CD4-positive, alpha-beta T cell treated with Interleukin-4 for 1 hour (primary cell): ENCODE results near the gene NUFIP2.
A peak's percentile ranks its signal among the peaks of the same experiment; 100 is the strongest.
"Not testable (repeated sequence)": the region's sequence is repeated elsewhere in the genome, so short reads cannot be mapped to it uniquely, and the experiment has no call there.

Experiments
- DNase-seq, 2 donors: peaks; one replicate each; pipeline ENCODE4 v3.0.0-alpha.2; 2020 to 2022

Gene NUFIP2

DNA sequence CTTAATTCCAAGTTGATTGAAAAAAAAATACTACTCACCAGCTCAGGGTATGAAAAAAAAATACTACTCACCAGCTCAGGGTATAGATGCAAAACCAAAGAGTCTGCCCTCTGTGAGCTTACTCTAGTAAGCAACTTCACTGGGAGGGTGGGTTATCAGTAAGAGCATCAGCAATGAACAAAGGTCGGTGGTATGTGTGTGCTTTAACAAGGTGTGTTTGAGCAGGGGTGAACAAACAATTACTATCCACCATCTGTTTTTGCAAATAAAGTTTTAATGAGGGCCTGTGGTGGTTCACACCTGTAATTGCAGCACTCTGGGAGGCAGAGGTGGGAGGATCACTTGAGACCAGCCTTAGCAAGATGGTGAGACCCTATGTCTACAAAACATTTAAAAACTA is 20.0 kb downstream of the NUFIP2 start:
- no peak for DNase-seq

DNA sequence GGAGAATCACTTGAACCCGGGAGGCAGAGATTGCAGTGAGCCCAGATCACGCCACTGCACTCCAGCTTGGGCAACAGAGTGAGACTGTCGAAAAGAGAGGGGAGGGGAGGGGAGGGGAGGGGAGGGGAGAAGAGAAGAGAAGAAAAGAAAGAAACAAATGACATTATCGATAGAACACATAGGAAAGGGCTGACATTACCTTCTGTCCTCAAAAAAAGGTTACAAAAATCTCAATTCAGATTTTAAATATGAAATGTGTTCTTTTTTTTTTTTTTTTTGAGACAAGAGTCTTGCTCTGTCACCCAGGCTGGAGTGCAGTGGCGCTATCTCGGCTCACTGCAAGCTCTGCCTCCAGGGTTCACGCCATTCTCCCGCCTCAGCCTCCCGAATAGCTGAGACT is 22.0 kb downstream of the NUFIP2 start:
- not testable (repeated sequence) for DNase-seq

DNA sequence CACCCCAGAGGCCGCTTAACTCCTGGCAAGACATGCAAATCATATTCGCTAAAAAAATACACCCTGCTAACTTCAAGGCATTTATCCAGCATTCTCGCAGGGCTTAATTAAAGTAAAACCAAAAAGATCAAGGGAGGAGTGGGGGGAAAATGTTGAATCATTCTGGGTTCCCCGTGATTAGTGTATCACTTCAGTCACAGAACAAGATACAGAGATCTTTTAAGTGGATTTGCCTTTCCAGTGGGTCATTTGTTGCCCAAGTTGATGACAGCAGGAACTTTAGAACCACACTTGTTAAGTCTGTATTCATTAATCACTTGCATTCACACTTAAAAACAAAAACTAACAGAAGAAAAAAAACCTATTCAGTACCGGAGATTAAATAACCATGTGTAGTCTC is 30.0 kb downstream of the NUFIP2 start:
- no peak for DNase-seq

DNA sequence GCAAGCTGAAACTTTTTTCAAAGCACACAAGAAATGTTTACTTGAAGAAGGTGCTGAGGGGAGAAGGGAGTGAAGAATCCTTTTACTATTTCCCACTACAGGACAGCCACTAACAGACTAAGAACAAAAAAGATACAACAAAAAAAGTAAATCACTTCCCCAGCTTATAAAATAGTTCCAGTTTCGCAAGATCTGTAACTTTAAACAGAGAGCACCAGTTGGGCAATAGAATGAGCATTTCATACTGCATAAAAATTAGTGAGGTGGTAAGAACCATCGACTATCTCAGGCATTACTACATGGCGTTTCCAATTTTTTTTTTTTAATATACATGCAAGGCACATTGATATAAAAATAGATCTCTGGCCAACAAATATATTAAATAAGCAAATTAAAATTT is 36.2 kb downstream of the NUFIP2 start:
- no peak for DNase-seq

DNA sequence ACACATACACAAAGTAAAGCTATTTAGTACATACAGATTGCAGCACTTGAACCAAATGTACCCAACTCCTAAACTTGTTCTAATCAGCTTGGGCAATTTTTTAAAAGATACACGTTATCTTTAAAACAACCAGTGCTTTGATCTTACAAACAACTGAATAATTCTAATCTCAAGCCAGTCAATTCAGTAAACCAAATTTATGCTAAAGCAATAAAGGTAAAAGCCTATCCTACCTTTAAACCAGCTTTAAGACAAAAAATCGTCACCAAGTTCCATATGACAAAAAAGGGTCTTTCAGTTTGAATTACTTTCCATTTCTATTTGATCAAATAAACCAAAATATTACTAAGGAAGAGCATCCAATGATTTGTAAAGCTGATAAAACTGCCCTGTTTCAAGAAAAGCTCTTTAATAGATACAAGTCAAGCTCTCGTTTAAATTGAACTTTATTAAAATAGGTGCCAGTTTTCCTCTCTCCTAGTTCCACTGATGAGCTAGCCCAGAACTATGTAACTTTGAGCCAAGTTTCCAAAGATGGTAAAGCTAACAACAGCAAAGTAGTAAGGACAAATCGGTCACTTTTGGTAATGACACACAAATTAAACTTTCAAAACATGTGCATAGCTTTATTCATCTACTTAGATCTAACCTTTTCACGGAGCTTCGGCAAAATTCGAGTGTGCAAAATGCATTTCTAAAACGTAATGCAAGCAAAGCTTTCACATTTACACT is 37.0 kb downstream of the NUFIP2 start:
- DNase-seq = no peak

DNA sequence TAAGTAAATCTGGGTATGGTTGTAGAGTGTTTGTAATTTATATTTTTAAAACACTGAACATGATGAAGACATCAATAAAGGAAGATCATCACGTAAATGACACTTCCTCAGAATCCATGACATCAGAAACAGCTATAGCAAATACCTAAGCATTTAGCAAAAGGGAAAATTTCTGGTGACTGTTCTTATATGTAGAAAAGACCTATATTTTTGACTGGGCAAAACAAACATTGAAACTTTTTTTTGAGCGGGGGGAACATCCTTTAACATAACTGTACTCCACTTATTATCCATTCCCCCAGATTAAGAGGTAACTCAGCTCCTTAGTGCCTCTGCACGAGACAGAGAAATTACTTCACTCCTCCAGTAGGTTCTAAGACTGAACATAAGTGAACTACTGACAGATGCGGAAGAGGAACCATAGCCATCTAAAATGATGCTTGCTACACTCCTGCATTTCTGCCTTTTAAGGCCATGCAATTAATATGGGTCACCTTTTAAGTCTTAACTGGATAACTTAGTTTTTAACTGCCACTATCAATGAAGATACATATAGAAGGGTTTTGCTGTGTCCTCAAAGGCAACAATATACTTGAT is 37.9 kb downstream of the NUFIP2 start:
- no peak for DNase-seq

DNA sequence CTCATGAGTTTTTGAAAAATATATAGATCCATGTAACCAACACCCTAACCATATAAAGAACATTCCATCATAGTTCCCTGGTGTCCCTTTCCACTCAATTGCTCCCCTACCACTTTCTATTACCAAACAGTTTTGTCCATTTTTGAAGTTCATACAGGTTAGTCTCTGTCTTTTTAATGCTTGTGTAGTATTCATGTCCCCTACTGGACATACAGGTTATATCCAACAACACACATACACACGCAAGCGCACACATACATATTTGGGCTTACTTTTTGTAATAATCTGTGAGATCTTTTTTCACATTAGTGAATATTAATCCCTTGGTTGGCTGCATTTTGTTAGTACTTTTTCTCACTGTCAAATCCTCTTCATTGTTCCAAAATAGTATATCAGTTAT is 40.9 kb downstream of the NUFIP2 start:
- DNase-seq = no peak

DNA sequence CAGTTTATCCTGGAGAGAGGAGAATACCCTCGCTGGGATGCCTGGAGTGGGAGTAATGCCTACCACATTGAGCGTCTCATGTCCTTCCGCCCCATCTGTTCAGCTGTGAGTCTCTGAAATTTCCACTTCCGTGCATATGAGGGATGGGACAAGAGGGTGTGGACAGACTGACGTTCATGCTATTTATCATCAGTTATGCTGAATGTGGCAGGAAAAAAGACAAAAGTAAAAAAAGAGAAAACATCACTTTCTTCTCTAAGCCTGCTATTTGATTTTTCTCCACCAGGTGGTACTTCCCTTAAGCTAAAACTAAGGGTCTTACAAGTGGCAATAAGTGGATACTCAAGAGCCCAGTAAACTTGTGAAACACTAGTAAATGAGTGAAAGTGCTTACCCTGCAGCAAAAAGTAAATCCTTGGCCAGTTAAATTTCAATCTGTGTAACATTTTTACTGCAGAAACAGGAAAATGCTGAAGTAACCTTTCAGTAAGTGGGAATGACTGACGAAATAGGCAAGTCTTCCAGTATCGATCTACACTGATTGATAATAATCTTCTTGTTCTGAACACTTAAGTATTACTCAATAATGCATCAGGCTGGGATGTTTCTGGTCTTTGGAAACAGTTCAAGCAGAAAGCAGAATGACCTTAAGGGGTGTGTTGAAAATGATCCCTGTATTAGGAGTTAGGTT is 41.7 kb downstream of the NUFIP2 start:
- DNase-seq = peak in 1 of 2 donors; percentile 27

DNA sequence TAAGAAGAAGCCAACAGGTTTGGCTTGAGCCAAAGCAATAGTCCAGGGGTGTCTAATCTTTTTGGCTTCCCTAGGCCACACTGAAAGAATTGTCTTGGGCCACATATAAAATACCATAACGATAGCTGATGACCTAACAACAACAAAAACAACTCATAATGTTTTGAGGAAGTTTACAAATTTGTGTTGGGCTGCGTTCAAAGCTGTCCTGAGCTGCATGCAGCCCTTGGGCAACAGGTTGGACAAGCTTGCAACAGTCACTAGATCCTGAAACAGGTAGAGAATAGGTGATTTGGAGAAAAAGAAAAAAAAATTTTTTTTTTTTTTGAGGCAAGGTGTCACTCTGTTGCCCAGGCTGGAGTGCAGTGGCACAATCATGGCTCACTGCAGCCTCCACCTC is 42.8 kb downstream of the NUFIP2 start:
- no peak for DNase-seq

DNA sequence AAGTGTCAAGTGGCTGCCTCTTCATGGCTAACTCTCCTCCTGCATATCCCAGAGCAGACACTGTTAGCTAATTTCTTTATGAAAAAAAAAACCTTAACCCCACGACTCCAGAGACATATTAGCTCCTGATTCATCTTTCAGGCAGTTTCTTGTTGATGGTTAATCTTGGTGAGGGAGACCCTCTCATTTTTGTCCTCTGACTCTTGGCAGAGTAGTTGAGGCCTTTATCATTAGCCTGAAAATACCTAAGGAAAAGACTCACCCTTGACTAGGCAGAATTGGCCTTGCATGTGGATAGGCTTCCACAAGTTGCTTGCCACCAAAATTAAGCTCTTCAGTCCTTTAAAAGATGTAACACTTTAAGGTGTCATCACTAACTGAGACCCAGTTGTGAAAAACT is 43.3 kb downstream of the NUFIP2 start:
- no peak for DNase-seq

DNA sequence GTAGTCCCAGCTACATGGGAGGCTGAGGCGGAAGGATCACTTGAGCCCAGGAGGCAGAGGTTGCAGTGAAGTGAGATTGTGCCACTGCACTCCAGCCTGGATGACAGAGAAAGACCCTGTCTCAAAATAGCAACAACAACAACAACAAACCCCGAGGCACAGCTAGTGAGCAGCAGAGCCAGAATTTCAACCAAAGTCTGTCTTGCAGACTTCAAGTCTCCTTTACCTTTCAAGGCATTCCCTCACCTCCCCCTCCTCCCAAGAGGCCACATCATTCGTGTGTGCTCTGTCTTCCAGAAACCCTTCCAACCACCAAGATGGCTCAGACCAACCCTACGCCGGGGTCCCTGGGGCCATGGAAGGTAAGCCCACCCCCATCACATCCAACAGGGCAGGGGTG is 45.1 kb downstream of the NUFIP2 start:
- no peak for DNase-seq

DNA sequence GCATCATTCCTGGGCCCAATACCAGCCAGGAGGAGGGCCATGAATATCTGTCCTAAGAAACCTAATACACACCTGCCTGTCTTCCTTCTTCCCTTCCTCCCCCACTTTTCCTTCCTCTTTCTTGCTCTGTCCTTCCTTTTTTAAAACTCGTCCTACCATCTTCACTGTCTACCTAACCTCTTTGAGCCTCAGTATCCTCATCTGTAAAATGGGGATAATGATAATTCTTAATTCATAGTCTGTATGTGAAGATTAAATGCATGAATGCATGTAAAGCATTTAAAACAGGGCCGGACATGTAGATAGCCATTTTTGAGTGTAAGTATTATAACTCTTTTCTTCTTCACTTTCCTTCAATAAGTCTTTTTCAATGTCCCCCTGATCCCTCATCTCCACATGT is 46.7 kb downstream of the NUFIP2 start:
- no peak for DNase-seq

DNA sequence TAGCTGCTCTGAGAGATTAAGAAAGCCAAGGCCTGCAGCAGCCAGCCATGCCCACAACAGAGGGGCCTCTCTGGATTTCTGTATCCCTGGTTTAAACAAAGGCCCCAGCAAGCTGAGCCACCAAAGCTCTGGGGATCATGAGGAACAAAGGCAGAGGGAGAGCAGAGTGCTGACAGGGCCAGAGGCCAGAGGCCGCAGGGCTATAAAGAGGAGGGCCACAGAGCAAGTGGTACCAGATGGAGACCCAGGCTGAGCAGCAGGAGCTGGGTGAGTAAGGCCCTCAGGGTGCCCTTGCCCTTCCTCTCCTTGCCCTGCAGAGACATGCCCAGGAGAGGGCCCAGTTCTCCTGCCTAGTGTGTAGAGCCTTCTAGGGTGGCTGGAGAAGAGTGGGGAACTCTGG is 47.3 kb downstream of the NUFIP2 start, which contains the start of gene CRYBA1:
Gene CRYBA1 (plus strand): TSS at position 232 of the 400 bp plus-strand sequence. CDS start 5 bp downstream, at position 237.
- no peak for DNase-seq

DNA sequence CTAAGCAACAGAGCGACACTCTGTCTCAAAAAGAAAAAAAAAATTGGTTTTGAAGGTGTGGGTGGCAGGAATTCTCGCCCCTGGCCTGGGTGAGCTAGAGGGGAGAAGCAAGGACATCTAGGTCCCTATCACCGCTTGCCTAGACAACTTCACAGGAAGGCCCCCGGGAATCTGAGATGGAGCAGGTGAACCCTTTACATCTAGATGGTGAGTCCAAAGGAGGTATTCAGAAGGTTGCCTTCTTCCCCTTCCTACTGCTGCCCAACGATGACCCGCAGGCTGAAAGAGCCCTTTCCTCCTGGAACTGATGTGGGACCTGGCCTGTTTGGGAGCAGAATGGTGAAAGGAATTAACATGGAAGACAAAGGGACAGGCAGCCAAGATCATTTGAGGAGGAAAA is 48.5 kb downstream of the NUFIP2 start:
- no peak for DNase-seq

DNA sequence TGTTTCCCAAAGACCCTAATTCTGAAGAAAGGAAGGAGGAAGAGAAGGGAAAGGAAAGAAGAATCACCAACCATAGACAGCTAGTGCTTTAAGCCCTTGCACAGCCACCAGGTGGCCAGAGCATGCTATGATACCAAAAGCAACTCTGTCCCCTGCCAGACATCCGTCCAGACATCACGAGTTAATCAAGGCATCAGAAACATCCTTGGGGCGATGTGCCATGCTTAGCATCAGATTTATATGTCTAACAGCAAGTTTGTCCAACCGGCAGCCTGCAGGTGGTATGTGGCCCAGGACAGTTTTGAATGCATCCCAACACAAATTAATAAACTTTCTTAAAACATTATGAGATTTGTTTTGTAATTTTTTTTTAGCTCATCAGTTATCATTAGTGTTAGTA is 50.2 kb downstream of the NUFIP2 start:
- no peak for DNase-seq

DNA sequence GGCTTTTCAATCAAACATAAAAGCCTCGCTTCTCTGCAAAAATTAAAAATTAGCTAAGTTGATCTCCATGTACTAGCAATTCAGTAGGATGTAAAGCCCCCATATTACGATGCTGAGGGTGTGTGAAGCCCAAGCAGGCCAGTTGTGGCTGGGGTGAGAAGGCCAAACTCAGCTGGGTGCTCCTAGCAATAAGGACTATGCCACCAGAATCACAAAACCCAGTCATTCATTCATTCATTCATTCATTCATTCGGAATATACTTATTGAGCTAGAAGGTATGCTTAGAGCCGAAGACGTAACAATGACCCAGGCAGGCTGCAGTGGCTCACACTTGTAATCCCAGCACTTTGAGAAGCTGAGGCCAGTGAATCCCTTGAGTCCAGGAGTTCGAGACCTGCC is 51.2 kb downstream of the NUFIP2 start:
- no peak for DNase-seq

DNA sequence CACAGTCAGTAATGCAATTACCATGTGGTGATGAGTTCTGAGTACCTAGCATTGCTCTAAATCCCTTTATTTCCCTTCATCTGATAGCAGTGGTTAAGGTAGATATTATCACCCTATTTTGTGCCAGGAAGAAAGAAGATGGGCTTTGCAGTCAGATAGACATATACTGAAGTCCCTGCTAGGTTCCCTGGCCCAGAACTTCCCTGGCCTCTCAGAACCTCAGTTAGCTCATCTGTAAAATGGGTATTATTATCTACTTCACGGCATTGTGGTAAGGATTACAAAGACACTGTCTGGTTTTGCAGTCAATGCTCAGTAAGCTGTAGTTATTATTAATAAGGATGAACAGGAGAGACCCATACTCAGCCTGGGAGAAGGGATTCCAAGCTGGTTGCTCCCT is 51.9 kb downstream of the NUFIP2 start:
- DNase-seq = no peak

DNA sequence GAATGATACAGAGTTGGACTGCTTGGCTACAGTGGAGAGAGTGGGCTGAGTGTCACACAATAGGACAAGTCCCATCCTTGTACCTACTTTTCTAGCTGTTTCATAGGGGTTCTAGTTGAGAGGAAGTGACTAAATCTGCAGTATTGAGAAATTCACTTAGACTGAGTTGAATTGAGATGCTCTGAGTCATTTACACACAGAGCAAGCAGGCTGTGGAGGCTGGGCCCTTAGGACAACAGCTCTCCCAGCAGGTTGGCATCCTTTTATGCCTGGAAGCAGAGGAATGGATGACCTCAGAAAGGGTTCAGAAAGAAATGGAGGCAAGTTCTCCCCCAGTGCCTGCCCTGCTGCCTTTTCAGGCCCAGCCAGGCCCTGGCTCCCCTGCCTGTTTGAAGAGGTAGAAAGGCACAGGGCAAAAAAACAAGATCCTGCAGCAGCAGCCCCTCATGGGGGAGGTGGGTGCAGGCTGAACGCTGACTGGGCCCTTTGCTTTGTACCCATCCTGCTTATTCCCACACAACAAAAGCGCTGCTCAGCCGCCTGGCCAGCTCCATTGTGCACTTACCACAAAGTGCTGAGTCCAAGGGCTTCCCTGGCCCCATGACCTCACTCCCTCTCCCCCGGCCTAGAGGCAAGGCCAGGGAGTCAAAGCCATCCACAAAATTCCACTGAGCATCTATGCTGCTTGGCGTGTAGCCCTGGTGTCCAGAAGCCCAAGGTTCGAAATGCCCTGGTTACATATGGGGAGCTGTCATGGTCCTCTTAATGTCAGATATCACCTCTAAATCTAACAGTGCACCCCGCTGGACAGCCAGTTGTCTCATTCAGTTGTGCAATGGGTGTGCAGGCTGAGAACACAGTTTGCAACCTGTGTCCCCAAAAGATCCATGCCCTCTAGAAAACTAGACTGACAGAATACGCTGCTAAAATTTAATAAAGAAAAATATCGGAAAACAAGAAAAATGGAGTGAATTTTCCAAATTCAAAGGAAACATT is 52.7 kb downstream of the NUFIP2 start:
- peak in 1 of 2 donors; percentile 39 for DNase-seq

DNA sequence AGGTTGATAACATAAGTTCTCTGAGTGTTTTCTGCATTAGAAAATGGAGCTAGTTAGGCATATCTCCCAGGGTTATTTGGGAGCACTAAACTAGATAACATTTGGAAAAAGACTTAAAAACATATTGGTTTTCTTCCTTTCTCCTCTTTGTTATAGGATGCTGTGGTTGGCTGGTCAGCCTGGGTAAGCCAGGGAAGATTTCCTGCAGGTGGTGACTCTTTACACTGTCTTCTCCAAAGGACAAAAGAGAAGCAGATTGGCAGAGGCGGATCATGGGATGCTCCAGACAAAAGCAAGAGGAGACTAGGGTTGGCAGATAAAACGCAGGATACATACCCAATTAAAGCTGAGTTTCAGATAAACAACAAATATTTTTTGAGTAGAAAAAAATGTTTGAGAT is 53.5 kb downstream of the NUFIP2 start:
- no peak for DNase-seq

DNA sequence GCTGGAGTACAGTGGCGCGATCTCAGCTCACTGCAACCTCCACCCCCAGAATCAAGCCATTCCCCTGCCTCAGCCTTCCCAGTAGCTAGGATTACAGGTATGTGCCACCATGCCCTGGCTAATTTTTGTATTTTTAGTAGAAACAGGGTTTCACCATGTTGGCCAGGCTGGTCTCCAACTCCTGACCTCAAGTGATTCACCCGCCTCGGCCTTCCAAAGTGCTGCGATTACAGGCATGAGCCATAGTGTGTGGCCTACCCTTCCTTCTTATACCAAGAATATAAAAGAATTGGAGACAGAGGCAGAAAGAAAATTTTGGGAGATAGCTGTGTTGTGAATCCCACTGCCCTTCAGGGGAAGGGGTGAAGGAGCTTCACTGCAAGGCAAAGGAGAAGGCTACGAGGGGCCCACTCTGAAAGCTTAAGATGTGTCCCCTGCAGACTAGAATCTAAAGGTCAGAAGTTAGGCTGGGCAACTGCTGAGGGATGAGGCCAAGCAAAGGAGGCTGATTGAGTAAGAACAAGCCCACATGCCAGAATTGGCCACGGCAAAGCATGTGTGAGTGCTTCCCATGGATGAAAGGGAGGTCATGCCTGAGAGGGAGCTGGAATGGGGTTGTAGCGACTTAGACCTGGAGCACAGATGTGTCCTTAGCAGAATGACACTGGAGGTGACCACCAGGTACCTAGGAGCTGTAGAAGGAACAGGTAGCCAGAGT is 55.7 kb downstream of the NUFIP2 start:
- no peak for DNase-seq

DNA sequence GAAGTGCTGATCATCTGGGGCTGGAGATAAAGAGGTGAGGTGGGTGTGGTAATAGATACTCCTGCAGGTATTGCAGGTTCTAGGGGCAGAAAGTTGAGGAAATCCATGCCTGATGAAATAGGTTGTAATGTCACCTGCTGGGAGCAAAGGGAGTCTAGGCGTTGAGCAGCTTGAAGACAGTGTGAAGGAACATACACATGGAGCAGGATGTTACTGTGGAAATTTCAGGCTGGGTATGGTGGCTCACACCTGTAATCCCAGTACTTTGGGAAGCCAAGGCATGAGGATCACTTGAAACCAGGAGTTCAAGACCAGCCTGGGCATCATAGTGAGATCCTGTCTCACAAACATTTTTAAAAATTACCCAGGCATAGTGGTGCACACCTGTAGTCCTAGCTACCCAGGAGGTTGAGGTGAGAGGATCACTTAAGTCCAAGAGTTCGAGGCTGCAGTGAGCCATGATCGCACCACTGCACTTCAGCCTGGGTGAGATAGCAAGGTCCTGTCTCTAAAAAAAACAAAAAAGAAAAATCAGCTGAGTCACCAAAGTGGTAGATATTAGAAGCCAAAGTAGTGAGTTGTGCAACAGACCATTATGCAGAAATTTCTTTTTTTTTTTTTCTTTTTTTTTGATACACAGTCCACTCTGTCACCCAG is 56.3 kb downstream of the NUFIP2 start:
- no peak for DNase-seq

DNA sequence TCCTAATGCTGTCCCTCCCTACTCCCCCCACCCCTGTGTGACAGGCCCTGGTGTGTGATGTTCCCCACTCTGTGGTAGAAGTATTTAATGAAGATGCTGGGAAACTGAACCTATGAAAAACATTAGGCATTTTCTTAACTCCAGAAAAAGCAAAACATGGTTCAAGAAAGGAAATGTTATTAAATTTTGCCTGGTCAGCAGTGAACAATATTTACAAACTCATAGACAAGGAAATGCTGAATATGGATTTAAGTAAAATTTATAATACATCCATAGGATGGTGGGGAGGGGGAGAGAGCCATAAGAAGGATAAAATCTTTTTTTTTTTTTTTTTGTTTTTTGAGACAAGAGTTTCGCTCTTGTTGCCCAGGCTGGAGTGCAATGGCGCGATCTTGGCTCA is 58.0 kb downstream of the NUFIP2 start:
- no peak for DNase-seq
